GM08714 (cell line): ENCODE results near the gene TMEM242.

ENCODE experiments used
- H3K4me3 ChIP-seq: fragments of 200-500 bp; sonication (Bioruptor generic); 2 replicates; pipeline ENCODE4 v1.5.1; 2014; ENCODE audit warnings: mild to moderate bottlenecking, low read length, inconsistent platforms
- ZNF274 ChIP-seq: IDR thresholded peaks from 2 replicates; pipeline ENCODE4 v1.6.1; 2012; ENCODE audit warnings: mild to moderate bottlenecking, low read depth, low read length

TMEM242 gene

GRCh38 chr6:157273756-157274470 lies 49.4 kb downstream of the TMEM242 start:
- TF ChIP-seq ZNF274, result no peak
- peak overlapping the region; percentile 69; the same call in 1 of the 2 replicates for H3K4me3 ChIP-seq

DNA sequence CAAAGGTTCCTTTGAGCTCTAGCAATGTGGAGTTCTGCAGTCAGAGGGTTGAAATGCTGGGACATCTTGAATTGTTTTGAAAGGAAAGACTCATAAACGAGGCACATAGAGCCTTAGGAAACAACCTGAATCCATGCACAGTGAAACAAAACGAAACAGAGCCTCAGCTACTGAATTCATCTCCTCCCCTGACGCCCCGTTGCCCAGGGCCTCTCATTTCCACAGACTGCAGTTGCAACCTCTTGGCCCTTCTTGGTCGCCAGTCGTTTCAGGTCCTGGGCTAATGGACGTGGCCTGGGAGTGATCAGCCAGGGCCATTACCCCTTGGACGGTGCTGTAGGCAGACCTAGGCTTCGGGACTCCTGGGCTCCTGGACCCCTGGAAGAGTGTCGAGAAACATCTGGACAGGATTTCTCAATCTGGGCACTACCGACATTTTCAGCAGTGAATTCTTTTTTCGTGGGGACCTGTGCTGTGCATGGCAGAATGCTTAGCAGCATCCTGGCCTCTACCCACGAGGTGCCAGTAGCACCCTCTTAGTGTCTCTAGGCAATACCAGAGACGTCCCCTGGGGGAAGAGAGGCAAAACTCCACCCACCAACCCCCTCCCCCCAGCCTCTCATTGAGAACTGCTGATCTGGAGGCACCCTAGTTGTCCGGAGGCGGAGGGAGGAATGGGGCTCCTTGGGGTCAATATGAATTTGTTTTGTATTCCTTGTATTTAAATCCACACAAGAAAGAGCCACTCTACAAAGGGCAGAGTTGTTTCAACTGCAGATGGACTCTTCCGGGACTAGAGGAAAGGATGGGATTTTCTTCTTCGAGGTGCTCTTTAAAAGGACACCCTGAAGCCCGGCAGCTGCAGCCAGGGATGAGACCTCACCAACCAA lies 50.2 kb downstream of the TMEM242 start:
- TF ChIP-seq ZNF274, result no peak
- no peak overlapping the region for H3K4me3 ChIP-seq

GRCh38 chr6:157272372-157272771 lies 50.9 kb downstream of the TMEM242 start:
- H3K4me3 ChIP-seq, result no peak overlapping the region

GRCh38 chr6:157271911-157272310 lies 51.4 kb downstream of the TMEM242 start:
- TF ChIP-seq ZNF274, result no peak
- no peak overlapping the region for H3K4me3 ChIP-seq

More at GRCh38 chr6:157272372-157272771, 50.9 kb downstream of the TMEM242 start:
- no peak for TF ChIP-seq ZNF274

DNA sequence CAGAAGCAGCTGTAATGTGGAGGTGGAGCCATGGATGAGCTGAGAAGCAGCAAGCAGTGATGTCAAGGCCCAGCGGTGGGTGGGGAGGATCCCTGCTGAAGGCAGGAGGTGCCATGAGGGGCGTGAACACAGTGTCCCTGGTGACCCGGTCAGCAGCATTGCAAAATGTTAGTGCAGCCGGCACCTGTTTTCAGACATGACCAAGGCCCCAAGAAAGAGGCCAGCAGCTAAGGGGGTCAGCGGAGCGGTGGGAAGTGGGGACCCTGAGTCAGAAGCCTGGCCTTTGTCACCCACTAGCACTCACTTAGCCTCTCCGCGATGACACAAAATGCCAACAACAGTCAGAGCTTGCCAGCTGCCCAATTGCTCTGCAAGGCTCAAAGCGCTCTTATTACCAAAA lies 51.9 kb downstream of the TMEM242 start:
- no peak for TF ChIP-seq ZNF274
- H3K4me3 ChIP-seq, result no peak overlapping the region

DNA sequence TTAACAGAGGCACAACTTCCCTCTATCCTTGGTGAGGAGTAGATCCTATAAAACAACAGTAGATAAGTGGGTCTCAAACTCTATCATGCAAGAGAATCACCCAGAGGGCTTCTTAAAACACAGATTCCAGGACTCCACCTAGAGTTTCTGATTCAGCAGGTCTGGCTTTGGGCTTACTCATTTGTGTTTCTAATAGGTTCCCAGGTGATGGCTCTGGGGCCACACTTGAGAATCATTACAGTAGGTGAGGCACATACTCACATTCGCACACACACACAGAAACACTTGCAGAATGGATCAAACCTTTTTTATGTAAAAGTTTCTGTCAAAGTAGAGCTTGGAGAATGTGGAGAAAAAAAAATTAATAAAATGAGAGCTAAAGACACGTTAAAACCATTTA lies 52.4 kb downstream of the TMEM242 start:
- no peak for TF ChIP-seq ZNF274

DNA sequence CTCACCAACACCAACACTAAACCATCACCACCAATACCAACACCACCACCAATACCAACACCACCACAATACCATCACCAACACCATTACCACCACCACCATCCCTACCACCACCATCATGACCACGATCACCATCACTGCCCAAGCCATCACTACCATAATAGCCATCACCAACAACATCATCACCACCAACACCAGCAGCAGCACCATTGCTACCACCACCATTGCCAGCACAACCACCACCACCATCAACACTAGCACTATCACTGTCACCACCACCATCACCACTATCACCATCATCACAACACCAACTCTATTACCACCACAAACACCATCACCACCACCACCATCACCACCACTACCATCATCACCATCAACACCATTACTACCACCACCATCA lies 53.0 kb downstream of the TMEM242 start:
- no peak overlapping the region for H3K4me3 ChIP-seq
- TF ChIP-seq ZNF274, result no peak

More for the DNA sequence above, 52.4 kb downstream of the TMEM242 start:
- no peak overlapping the region for H3K4me3 ChIP-seq

GRCh38 chr6:157269261-157269794 lies 54.0 kb downstream of the TMEM242 start:
- no peak for TF ChIP-seq ZNF274

GRCh38 chr6:157268835-157269234 lies 54.5 kb downstream of the TMEM242 start:
- no peak for TF ChIP-seq ZNF274
- H3K4me3 ChIP-seq, result no peak overlapping the region

More at GRCh38 chr6:157269261-157269794, 54.0 kb downstream of the TMEM242 start:
- H3K4me3 ChIP-seq, result no peak overlapping the region

GRCh38 chr6:157268396-157268795 lies 54.9 kb downstream of the TMEM242 start:
- no peak overlapping the region for H3K4me3 ChIP-seq
- TF ChIP-seq ZNF274, result no peak

GRCh38 chr6:157267654-157268053 lies 55.7 kb downstream of the TMEM242 start:
- TF ChIP-seq ZNF274, result no peak
- no peak overlapping the region for H3K4me3 ChIP-seq

DNA sequence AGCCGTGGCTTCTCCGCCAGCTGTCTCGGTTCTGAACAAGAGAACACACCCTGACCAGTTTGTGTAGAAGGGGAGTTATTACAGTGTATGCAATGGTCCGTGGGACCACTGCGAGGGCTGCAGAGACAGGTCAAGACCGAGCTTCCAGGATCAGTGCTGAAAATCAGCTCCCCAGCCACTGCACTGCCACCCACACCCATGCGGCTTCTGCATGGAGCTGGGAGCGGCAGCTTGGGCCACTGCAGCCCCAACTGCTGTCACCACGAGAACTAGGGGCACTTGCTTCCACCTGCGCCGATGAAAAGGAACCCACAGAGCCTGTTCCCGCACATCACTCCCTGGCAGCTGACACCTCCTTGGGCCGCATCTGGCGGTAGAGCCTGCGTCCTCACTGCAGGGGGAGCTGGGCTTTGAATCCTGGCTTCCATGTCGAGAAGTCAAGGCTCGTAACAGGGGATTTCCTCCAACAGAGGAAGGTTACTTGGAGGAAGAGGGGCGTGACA lies 56.2 kb downstream of the TMEM242 start:
- H3K4me3 ChIP-seq, result no peak overlapping the region
- TF ChIP-seq ZNF274, result no peak

- H3K4me3 ChIP-seq, result no peak overlapping the region
- TF ChIP-seq ZNF274, result no peak
Observed at GRCh38 chr6:157266274-157267101, 56.8 kb downstream of the TMEM242 start.

DNA sequence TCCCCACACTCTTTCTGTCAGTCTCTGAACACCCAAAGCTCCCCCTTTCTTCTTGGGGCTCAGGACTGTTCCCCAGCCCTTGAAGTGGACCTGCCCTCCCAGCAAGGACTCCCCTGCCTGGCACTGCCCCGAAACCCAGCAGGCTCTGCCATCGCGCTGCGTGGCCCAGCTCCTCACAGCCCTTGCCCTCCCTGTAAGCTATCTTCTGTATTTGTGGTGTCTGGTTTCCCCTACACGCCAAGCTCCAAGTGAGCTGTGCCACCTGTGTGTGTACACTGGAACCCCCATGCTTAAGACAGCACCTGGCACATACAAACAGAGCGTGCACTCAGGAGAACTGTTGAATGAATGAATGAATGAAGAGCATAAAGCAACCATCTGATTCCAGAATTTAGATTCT lies 57.7 kb downstream of the TMEM242 start:
- no peak overlapping the region for H3K4me3 ChIP-seq
- TF ChIP-seq ZNF274, result no peak
